SIG-M5 (cell line): ENCODE measurements around the gene VARS1.

Experiments used
- DNase-seq: peaks from one replicate; lab custom pipeline; 2025; lab: John Stamatoyannopoulos, UW

Gene VARS1

GRCh38 chr6:31771992-31772358 lies 23.6 kb downstream of the VARS1 start:
- DNase-seq, result no peak

DNA sequence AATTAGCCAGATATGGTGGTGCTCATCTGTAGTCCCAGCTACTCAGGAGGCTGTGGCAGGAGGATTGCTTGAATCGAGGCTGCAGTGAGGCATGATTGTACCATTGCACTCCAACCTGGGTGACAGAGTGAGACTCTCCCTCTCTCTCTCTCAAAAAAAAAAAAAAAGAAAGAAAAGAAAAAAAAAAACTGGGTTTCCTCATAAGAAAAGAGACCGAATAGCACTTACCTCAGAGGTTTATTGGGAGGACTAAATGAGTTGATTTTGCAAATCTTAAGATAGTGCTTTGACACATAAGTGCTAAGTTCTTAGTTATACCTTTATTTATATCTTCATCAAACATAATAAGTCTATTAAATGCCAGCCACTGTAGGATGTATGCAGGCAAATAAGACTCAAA lies 24.7 kb downstream of the VARS1 start:
- no peak for DNase-seq

DNA sequence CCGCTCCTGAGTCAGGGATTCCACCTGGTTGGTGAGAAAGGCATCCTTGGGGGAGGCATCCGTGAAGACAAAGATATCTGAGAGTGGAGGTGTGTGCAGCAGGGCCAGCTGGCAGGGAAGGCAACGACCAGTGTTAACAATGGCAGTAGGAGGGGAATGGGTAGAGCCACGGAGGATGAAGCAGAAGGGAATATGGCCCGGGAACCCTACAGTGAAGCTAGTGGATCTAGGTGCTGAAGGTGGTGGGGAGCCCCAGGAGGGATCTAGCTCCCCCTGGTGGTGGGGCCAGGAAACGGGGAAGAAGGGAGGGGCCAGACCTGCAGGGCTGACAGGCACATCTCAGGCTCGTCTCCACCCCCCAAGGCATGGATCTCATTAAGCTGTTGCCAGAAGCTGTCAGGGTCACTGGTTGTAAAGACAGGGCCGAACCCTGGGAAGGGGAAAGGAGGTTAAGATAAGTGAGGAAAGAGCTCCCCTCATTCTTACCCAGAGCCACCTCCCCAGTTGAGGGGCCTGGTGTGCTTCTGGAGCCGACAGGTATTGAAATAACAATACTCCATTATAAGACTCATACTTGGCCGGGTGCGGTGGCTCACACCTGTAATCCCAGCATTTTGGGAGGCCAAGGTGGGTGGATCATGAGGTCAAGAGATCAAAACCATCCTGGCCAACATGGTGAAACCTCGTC lies 25.7 kb downstream of the VARS1 start:
- no peak for DNase-seq

- no peak for DNase-seq
These were observed 26.9 kb downstream of the VARS1 start for GRCh38 chr6:31768363-31769257.

GRCh38 chr6:31767096-31767645 lies 28.4 kb downstream of the VARS1 start:
- DNase-seq, result no peak

- no peak for DNase-seq
These were observed 29.4 kb downstream of the VARS1 start for GRCh38 chr6:31765910-31766794.

- DNase-seq, result no peak
These were observed 30.0 kb downstream of the VARS1 start for GRCh38 chr6:31765559-31765909.

- no peak for DNase-seq
These were observed 31.4 kb downstream of the VARS1 start for GRCh38 chr6:31764198-31764597.

DNA sequence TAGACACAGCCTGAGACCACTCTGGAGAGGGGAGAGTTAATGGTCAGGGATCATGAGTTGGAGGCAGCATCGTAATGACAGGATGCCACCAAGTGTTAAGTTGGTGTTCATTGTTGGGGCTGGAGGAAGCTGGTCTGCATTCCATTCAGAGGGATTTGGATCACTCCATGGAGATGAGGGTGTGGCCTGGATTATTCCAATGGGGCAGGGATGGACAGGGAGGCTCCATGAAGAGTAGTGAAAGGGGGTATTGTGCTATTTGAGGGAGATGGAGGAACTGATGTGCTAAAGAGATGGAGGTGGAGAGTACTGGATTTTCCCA lies 32.0 kb downstream of the VARS1 start:
- DNase-seq, result no peak

DNA sequence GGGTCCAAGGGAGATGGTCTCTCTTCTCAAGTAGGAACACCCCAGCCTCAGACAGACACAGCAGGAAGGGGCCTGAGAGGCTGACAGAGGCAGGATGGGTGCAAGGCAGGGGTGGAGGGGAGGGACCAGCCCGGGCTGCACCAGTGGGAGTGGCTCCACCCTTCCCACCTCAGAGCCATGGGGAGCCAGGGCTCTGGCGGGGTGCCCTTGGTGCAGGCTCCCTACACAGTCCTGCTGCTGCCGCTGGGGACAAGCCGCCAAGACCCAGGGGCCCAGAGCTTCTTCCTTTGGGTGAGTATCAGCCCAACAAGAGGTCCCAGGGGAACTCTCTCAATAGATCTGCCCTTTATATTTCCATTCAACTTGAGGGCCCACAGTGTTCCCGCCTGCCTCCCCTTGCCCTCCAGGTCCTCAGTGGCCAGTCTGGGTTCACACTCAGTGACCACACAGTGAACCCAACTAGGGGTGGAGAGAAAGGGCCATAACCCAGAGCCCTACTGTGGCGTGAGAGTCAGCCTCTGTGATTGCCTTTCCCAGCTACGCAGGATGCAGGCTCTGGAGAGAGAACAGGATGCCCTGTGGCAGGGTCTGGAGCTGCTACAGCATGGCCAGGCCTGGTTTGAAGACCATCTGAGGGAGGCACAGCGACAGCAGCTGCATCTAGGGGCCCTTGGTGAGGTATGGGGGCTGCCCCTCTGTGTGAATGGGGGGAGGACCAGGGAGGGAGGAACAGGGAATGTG lies 32.5 kb downstream of the VARS1 start:
- DNase-seq, result no peak

DNA sequence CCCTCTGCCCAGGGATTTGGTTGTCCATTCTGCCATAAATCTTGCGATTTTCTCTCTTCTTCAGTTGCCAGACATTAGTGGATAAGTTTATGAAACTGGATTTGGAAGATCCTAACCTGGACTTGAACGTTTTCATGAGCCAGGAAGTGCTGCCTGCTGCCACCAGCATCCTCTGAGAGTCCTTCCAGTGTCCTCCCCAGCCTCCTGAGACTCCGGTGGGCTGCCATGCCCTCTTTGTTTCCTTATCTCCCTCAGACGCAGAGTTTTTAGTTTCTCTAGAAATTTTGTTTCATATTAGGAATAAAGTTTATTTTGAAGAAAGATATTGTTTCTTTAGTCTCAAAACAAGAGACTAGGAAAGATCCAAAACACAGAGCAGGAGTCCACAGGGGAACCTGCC lies 33.2 kb downstream of the VARS1 start, which contains the start of gene SAPCD1:
SAPCD1 (plus strand) TSS at position 301 of the 400 bp plus-strand sequence. CDS start 399 bp downstream, outside the sequence.
- DNase-seq, result no peak

DNA sequence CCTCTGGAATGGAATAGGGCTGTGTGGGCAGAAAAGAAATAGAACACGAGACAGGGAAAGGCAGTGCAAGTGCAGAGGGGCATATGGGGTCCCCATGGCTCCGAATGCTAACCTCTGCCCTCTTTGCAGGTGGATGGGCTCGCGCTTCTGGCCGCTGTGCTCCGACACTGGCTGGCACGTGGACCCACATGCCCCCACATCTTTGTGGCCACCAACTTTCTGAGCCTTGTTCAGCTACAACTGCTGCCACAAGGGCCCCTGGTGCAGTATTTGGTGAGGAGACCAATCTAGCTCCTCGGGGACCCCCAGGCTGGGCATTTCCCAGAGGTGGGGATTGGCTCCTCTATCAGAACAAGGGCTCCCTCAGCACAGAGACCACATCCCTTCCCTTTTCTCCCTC lies 34.2 kb downstream of the VARS1 start:
- DNase-seq, result no peak

DNA sequence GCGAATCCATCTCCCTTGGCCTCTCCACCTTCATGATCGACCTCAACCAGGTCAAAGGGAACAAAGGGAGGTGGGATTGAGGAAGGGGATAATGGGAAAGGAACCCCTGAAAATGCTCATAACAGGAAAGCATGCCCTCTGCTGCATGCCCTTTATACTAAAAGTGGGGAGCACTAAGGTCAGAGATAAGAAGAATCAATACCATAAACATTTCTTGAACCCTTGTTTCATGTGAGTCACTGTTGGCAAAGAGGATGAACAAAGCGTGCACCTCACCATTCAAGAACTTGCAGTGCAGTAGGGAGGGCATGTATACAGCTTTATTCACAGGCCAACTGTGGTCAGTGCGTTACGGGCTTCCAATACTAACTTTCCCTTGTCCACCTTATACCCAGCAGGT lies 34.8 kb downstream of the VARS1 start:
- DNase-seq, result no peak

- no peak for DNase-seq
These were observed 37.3 kb downstream of the VARS1 start for GRCh38 chr6:31758281-31758680.

GRCh38 chr6:31752739-31753319 lies 42.7 kb downstream of the VARS1 start:
- DNase-seq, result no peak

GRCh38 chr6:31750411-31751022 lies 45.0 kb downstream of the VARS1 start:
- no peak for DNase-seq

DNA sequence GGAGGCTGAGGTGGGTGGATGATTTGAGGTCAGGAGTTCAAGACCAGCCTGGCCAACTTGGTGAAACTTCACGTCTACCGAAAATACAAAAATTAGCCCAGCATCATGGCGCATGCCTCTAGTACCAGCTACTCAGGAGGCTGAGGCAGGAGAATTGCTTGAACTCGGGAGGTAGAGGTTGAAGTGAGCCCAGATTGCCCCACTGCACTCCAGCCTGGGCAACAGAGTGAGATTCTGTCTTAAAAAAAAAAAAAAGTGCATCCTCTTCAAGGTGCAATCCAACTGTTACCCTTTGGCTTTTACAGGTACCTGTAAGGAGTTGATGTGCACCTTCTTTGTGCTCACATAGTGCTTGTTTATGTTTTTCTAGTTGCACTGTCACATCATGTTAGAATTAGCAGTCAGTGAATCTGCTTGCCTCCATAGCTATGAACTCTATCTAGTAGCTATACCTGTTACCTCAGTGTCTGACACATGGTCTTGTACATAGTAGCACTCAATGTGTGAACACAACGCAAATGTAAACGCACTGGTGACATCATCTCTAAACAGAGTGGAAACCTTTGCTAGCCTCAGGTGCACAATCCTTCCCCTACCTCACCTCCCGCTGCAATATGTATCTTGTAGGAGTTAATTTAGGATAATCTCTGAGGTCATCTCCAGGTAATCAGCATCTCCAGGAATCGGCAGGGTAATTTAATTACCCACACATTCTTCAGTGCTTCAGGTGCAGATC lies 46.1 kb downstream of the VARS1 start:
- DNase-seq, result no peak
